PC-3 (cell line): ENCODE measurements around the gene SLC35A4.

Experiments
- CTCF ChIP-seq: fragments of 300-600 bp; sonication (generic); conservative IDR thresholded peaks from 2 replicates; pipeline ENCODE4 v1.5.1; 2017; ENCODE audit warnings: antibody characterized with exemption, low read depth, mild to moderate bottlenecking, low read length
- EZH2 ChIP-seq: fragments of 300-600 bp; sonication (generic); IDR thresholded peaks from one replicate; pipeline ENCODE4 v1.6.1; 2017; ENCODE audit warnings: antibody characterized with exemption, mild to moderate bottlenecking, low read length; ENCODE audit not compliant: unreplicated experiment
- EZH2phosphoT487 ChIP-seq: fragments of 300-600 bp; sonication (generic); IDR thresholded peaks from 2 replicates; pipeline ENCODE4 v1.6.1; 2018; ENCODE audit warnings: mild to moderate bottlenecking, antibody characterized with exemption, low read length, borderline replicate concordance

GRCh38 chr5:140570488-140570887, 5.9 kb downstream of the SLC35A4 start:
- TF ChIP-seq CTCF (no peak), EZH2phosphoT487 (no peak), EZH2 (no peak)
